GM23248 (cell line): ENCODE results near the gene S100G.

Experiments
- EZH2 ChIP-seq: fragments of 200-600 bp; sonication (generic); IDR thresholded peaks from 2 replicates; pipeline ENCODE4 v1.6.1; 2018; ENCODE audit warnings: antibody characterized with exemption, mild to moderate bottlenecking; ENCODE audit not compliant: insufficient read depth, poor library complexity, severe bottlenecking
- EZH2phosphoT487 ChIP-seq: fragments of 200-600 bp; sonication (generic); IDR thresholded peaks from 2 replicates; pipeline ENCODE4 v1.6.1; 2018; ENCODE audit warnings: antibody characterized with exemption, moderate library complexity, mild to moderate bottlenecking, low read depth; ENCODE audit not compliant: insufficient read depth

- TF ChIP-seq EZH2 = no peak
- TF ChIP-seq EZH2phosphoT487 = no peak
These were observed 39.8 kb upstream of the S100G start for GRCh38 chrX:16610121-16610621.
